GM11168 (cell line): ENCODE results near the gene MYRF.

Experiments used
- in situ Hi-C: fragments of 300-500 bp; cut with MboI; formaldehyde crosslinking; loops from one replicate; pipeline ENCODE4 v1.12.0; 2022; ENCODE audit warnings: low sequenced_read_pairs; ENCODE audit not compliant: unreplicated experiment

MYRF gene

DNA sequence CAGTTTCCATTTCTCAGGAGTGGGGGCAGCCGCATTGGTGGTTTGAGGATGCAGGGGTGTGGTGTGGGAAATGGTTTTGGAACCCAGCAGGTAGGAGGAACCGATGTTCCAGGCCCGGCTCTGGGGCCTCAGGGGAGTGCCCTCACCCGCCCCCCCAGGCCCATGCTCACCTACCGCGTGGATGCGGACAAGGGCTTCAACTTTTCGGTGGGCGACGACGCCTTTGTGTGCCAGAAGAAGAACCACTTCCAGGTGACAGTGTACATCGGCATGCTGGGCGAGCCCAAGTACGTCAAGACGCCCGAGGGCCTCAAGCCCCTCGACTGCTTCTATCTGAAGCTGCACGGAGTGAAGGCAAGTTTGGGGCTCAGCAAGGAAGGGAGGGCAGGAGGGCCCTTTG lies 21.4 kb downstream of the MYRF start:
- in situ Hi-C loops: no loop called here

GRCh38 chr11:61774411-61774810 lies 22.0 kb downstream of the MYRF start:
- in situ Hi-C loops: no loop called here

- in situ Hi-C loops: no loop called here
These were observed 22.7 kb downstream of the MYRF start for GRCh38 chr11:61775106-61775505.

GRCh38 chr11:61775606-61776554 lies 23.4 kb downstream of the MYRF start:
- in situ Hi-C loops: no loop called here

DNA sequence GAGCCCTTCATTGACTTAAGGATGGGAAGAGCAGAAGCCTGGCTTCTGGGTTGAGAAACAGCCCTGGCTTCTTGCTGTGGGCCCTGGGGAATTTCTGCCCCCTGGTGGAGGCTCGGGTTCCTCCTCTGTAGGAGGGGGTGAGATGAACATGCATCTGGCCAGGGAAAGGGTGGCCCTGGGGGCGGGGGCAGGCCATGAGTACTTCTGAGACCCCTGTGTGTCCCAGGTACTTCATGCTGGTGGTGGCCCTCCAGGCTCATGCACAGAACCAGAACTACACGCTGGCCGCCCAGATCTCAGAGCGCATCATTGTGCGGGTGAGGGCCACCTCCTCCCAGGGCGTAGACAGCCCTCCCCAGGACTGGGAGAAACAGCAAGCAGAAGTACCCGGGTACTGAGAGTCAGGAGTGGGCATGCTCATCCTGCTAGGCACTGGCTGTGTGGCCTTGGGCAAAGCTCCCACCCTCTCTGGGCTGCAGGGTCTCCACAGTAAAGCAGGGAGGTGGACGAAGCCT lies 24.2 kb downstream of the MYRF start:
- in situ Hi-C loops: no loop called here

DNA sequence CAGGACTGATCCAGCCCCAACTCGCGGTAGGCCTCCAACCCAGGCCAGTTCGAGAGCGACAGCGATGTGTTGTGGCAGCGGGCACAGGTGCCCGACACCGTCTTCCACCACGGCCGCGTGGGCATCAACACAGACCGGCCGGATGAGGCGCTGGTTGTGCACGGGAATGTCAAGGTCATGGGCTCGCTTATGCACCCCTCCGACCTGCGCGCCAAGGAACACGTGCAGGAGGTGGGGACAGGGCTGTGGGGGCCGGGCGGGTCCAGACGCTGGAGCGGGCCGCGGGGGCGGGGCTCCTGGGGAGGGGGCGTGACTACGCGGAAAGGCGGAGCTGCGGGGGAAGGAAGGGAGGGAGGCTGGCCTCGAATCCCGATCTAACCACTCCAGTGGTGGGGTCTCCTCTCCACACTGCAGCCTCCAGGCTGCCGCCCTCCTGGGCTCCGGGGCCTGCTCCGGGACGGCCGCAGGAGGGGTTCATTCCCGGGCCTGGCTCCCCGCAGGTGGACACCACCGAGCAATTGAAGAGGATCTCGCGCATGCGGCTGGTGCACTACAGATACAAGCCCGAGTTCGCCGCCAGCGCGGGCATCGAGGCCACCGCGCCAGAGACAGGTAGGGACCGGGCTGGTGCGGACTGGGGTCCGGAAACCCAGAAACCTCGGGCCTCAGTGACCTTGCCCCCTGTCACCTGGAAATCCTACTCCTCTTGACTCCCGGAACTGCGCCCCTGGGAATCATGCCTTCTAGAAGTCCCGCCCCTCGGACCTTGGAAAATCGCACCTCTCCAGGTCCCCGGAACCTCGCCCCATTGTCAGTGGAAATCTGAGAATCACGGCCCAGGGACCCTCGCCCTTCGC lies 25.0 kb downstream of the MYRF start:
- in situ Hi-C loops: no loop called here

DNA sequence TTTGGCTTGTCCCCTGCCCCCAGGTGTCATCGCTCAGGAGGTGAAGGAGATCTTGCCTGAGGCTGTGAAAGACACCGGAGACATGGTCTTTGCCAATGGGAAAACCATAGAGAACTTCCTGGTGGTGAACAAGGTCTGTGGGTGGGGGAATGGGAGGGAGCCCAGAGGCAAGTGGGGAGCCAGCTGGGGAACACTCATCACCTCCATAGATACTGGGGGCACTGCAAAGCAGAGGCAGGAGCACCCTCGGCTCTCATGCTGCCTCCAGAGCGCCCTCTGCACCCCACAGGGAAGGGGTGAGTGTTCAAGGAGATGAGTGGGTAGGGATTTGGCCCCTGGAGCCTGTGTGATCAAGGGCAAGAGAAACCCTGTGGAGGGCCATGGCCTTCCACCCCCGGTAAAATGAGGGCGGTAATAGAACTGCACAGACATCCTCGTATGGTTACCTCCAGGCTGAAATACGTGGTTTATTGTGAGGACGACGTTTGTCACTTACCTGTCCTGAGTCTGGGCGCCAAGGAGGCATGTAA lies 26.0 kb downstream of the MYRF start:
- in situ Hi-C loops: no loop called here

GRCh38 chr11:61778920-61779650 lies 26.6 kb downstream of the MYRF start:
- in situ Hi-C loops: no loop called here

GRCh38 chr11:61779666-61780525 lies 27.5 kb downstream of the MYRF start:
- in situ Hi-C loops: no loop called here

DNA sequence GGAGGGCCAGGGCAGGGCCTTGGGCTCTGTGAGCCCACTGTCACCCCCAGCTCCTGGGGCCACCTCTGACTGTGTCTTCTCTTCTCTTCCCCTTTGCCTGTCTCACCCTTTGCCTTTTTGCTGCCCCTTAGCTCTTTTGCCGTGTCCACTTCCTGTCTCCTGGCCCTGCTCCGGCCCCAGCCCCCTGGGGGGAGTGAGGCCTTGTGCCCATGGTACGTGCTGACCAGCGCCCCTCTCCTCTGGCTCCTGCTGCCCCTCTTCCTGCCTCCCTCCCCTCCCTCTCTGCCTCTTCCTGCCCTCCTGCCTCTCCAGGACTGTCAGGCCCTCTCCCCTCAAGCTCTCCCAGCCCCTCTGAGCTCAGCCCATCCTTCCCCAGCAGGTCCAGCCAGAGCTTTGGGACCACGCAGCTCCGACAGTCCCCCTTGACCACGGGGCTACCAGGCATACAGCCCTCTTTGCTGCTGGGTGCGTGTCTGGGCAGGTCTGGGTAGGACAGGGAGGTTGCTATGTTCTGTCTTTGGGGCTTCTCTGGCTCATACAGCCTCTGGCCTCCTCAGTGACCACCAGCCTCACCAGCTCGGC lies 28.2 kb downstream of the MYRF start:
- in situ Hi-C loops: no loop called here

- in situ Hi-C loops: no loop called here
These were observed 29.1 kb downstream of the MYRF start for GRCh38 chr11:61781585-61781984.

DNA sequence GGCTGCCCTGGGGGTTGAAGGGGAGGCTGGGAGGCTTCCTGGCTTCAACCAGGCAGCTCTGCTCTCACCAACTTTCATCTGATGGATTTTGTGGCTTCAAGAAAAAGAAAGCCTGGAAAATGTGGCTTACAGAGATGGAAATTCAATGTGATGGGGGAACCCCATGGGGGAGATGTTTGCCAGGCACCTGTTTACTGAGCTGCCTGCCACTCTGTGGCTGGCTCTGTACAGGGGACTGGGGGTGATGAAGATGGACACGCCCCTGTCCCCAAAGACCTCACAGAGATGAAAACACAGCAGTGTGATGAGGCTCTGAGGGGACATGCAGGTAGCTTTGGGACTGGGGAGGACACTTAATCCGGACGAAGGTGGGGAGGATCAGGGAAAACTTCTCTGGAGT lies 29.9 kb downstream of the MYRF start:
- in situ Hi-C loops: no loop called here

DNA sequence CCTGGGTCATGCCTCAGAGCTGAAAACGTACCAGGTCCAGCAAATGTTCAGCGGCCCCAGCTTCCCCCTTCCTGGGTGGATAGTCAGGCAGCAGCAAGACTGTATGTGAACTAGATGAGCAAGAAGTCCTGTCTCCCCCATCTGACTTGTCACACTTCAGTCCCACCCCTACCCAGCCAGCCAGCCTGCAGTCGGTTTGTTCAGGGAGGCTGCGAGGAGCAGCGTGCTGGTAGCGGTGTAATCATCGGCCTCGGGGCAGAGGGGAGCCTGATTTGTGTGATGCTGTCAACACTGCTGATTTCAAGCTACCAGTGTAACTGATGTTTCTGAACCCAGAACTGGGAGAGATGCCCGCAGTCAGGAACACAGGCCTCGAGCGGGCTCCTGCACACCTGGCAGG lies 30.4 kb downstream of the MYRF start:
- in situ Hi-C loops: no loop called here

GRCh38 chr11:61783717-61784505 lies 31.5 kb downstream of the MYRF start:
- in situ Hi-C loops: no loop called here

DNA sequence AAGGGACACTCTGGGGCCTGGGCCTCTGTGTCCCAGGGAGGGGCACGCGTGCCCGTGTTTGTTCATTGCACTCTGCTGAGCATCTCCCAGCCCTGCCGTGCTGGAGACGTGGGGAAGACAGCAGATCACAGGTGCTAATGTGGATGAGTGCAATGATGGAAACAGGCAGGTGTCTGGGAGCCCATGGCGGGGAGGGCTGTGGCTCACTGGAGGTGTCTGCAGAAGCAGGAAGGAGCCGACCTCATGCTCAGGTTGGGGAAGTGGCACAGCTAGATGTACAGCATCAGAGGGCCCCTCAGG lies 32.0 kb downstream of the MYRF start:
- in situ Hi-C loops: no loop called here

GRCh38 chr11:61785837-61786402 lies 33.5 kb downstream of the MYRF start:
- in situ Hi-C loops: no loop called here

DNA sequence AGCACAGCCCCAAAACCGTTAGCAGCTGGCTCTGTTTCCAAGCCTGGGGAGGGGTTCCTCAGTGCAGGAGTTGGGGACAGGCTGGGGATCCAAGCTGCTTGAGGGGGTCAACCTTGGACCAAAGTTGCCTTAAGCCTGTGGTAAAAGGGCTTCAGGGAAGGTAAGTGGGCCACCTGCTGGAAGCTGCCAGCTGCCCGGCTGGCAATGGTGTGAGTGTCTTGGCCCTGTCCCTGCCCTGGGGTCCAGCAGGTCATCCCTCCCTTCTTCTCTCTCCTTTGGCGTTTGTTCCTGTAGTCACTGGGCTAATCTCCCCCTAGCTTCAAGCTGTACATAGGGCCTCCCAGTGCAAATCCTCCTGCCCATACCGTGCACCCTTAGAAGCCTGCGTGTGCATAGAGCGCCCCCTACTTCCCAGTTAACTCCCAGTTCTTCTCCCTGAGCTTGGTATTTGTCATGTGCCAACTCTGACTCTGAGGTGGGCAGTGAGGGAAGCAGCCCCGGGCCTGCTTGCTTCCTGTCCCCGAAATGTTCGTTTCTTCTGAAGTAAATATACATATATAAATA lies 35.6 kb downstream of the MYRF start:
- in situ Hi-C loops: no loop called here
